Measurements from ENCODE around the gene KCNC4. TPM values are rescaled to one million over a fixed set of nuclear protein-coding genes. Genes with fewer than 3 reads are reported as not detected.
A peak's percentile ranks its signal among the peaks of the same experiment; 100 is the strongest.

KCNC4 gene
- total RNA-seq, 1 experiment from 2014 or later: 0.24 TPM

DNA sequence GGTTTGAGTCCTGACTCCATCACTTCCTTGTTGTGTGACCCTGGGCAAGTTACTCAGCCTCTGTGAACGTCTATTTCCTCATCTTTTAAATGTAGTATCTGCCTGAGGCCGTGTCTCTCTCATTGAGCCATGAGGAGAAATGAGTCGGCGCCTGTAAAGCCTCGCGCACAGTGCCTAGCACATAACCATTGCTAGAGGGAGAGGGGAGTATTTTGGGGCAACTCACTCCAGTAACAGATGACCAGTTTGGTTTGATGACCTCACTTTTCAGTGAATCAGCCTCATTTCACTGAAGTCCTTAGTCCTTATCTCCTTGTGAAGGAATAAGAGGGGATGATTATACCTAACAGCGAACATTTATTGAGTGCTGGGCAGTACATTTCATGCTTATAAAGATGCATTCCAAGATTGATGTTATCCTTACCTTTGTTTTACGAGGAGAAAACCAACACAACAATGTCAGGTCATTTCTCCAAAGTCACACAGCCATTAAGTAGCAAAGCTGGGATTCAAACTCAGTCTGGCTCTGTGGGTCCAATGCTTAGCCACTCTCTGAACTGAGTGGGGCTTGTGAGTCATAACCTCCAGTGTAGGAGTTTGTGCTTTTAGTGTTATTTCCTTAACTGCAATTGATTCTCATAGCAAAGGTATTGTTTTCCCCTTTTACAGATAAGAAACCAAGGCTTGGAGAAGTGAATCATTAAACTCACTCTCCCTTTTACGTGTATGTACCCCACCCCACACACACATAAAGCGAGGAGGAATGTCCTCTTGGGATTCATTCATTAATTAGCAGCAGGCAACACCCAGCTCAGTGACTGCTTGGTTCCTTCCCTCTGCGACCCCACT, 25.9 kb downstream of the KCNC4 start:
- ChIA-PET POLR2A (ENCODE audit: low non-redundant PET) (no interaction called here), CTCF (interaction anchor here (0.5 kb wide), 1 partner anchor 55 kb away, joined by 3 read pairs; no protein-coding TSS in a partner anchor)
- no peak overlapping the region for H3K4me3 ChIP-seq (ENCODE audit: low read depth, low read length, poor library complexity, severe bottlenecking)
- H3K27ac ChIP-seq (ENCODE audit: low read depth, low read length, poor library complexity, severe bottlenecking): no peak overlapping the region
- BruUV-seq (replicated peaks): no TSS peak
- no peaks in the 10 kb centered on the region for H3K36me3 ChIP-seq (ENCODE audit: insufficient read depth, low read length, poor library complexity, severe bottlenecking)
- intact Hi-C loops (cut with micrococcal nuclease; ENCODE audit: unreplicated experiment): no loop called here
- H3K4me1 ChIP-seq (ENCODE audit: insufficient read depth, low read length, poor library complexity, severe bottlenecking): peaks cover 8% of the 10 kb centered on the region
- TF ChIP-seq, protein P1, sequence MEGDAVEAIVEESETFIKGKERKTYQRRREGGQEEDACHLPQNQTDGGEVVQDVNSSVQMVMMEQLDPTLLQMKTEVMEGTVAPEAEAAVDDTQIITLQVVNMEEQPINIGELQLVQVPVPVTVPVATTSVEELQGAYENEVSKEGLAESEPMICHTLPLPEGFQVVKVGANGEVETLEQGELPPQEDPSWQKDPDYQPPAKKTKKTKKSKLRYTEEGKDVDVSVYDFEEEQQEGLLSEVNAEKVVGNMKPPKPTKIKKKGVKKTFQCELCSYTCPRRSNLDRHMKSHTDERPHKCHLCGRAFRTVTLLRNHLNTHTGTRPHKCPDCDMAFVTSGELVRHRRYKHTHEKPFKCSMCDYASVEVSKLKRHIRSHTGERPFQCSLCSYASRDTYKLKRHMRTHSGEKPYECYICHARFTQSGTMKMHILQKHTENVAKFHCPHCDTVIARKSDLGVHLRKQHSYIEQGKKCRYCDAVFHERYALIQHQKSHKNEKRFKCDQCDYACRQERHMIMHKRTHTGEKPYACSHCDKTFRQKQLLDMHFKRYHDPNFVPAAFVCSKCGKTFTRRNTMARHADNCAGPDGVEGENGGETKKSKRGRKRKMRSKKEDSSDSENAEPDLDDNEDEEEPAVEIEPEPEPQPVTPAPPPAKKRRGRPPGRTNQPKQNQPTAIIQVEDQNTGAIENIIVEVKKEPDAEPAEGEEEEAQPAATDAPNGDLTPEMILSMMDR (conservative IDR thresholded peaks at IDR 0.05; ENCODE audit: low read depth, low read length): no peak
- TF ChIP-seq EZH2 (IDR thresholded peaks at IDR 0.05; ENCODE audit: borderline replicate concordance, low read depth, low read length, poor library complexity, severe bottlenecking): no peak
- H3K9me3 ChIP-seq (ENCODE audit: low read depth, low read length, poor library complexity, severe bottlenecking): no peaks in the 10 kb centered on the region
- no peak for DNase-seq (ENCODE audit: low spot score)
- H3K27me3 ChIP-seq (replicated peaks; ENCODE audit: insufficient read depth, low read depth, low read length, poor library complexity): no peaks in the 10 kb centered on the region

DNA sequence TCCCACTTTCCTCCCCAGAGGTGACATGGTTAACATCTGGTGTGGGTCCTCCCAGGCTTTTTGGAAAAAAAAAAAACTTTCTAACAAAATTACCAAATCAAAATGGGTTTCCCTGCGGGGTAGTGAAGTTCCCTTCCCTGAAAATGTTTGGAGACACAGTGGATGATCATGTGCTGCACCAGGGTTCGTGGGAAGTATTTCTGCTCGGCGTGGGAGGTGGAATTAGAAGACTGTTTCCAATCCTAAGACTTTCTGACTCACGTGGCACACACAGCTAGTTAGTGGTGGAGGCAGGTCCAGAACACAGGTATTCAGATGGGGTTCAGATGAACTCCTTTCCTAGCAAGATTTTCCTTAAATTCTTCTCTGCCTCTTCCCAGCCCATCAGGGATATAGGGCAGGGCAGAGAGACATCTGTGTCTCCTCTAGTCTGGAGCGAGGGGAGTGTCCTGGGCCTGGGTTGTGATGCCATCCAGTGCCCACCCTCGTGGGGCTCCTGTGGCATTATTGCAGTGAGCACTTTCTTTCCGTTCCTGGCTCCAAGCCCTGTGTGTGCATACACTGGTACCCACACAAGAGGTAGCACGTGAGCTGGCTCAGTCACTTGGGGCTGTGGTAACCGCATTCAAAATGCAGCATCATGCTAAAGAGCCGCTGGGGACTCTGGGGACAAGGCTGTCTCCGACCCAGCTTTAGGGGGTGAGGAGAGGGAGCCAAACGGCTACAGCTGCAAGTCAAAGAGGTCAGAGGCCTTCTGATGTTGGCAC, 27.5 kb downstream of the KCNC4 start:
- no TSS peak for BruUV-seq (replicated peaks)
- Histone ChIP-seq H3K36me3 (ENCODE audit: insufficient read depth, low read length, poor library complexity, severe bottlenecking) (no peaks in the 10 kb centered on the region), H3K27me3 (replicated peaks; ENCODE audit: insufficient read depth, low read depth, low read length, poor library complexity) (no peaks in the 10 kb centered on the region), H3K4me3 (ENCODE audit: low read depth, low read length, poor library complexity, severe bottlenecking) (no peak overlapping the region), H3K27ac (ENCODE audit: low read depth, low read length, poor library complexity, severe bottlenecking) (no peak overlapping the region), H3K4me1 (ENCODE audit: insufficient read depth, low read length, poor library complexity, severe bottlenecking) (peaks cover 8% of the 10 kb centered on the region), H3K9me3 (ENCODE audit: low read depth, low read length, poor library complexity, severe bottlenecking) (no peaks in the 10 kb centered on the region)
- ChIA-PET POLR2A (ENCODE audit: low non-redundant PET) (no interaction called here), CTCF (no interaction called here)
- intact Hi-C loops (cut with micrococcal nuclease; ENCODE audit: unreplicated experiment): no loop called here
- no peak for DNase-seq (ENCODE audit: low spot score)
- TF ChIP-seq EZH2 (IDR thresholded peaks at IDR 0.05; ENCODE audit: borderline replicate concordance, low read depth, low read length, poor library complexity, severe bottlenecking): no peak
- TF ChIP-seq, protein P1 (conservative IDR thresholded peaks at IDR 0.05; ENCODE audit: low read depth, low read length): no peak

DNA sequence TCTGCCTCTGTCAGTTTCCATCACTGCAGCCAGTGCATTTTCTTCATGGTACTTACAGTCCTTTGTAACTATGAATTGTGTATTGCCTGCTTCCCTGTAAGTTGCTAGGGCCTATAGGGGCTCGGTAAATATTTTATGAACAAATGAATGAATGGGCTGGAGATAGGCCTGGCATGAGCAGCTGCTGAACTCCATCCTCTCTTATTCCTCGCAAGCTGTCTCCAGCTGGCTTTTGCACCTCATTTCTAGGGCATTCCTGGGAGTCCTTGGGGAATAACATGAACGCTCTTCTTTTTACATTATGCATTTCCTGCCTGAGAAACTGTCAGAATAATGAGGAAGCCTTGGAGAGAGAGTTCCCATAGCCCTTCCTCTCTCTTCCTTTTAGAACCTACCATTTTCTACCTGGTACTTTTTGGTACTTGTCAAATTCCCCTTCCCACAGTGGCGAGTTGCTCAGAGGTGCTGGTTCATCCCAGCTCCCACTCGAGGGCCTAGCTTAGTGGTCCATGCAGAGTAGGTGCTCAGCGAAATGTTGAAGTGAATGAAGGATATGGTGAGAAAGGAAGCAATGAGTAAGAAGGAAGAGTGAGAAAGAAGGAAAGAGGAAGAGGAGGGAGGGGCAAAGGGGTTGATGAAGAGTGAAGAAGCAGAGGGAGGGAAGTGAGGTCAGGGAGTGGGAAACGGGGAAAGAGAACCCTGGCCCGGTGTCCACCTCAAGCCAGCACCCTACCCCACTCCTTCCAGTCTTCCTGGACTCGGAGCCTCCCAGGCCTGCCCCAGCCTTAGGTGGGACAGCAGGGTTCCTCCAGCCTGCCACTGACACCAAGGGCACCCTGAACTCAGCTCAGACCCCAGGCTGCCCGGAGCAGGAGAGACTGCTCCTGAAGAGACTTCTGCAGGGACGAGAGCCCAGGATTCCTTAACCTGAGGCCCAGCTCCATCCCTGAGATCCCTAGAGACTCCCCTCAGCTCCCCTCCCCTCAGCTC, 29.6 kb downstream of the KCNC4 start:
- no peak for TF ChIP-seq EZH2 (IDR thresholded peaks at IDR 0.05; ENCODE audit: borderline replicate concordance, low read depth, low read length, poor library complexity, severe bottlenecking)
- TF ChIP-seq, protein P1 (conservative IDR thresholded peaks at IDR 0.05; ENCODE audit: low read depth, low read length): no peak
- no peaks in the 10 kb centered on the region for H3K36me3 ChIP-seq (ENCODE audit: insufficient read depth, low read length, poor library complexity, severe bottlenecking)
- CTCF ChIA-PET: no interaction called here
- no peak overlapping the region for H3K27ac ChIP-seq (ENCODE audit: low read depth, low read length, poor library complexity, severe bottlenecking)
- H3K27me3 ChIP-seq (replicated peaks; ENCODE audit: insufficient read depth, low read depth, low read length, poor library complexity): no peaks in the 10 kb centered on the region
- peaks cover 8% of the 10 kb centered on the region for H3K4me1 ChIP-seq (ENCODE audit: insufficient read depth, low read length, poor library complexity, severe bottlenecking)
- intact Hi-C loops (cut with micrococcal nuclease; ENCODE audit: unreplicated experiment): no loop called here
- POLR2A ChIA-PET (ENCODE audit: low non-redundant PET): no interaction called here
- H3K4me3 ChIP-seq (ENCODE audit: low read depth, low read length, poor library complexity, severe bottlenecking): no peak overlapping the region
- BruUV-seq (replicated peaks): no TSS peak
- DNase-seq (ENCODE audit: low spot score): peak; percentile 58
- no peaks in the 10 kb centered on the region for H3K9me3 ChIP-seq (ENCODE audit: low read depth, low read length, poor library complexity, severe bottlenecking)
